H54 (cell line): Measurements from ENCODE around the gene C1orf115.

Source experiments
- DNase-seq: peaks from one replicate; pipeline ENCODE4 v3.0.0; 2011; ENCODE audit warnings: low spot score, mixed read lengths; ENCODE audit not compliant: insufficient read length
- FAIRE-seq: peaks from 3 replicates; lab custom pipeline; 2011; peaks lifted over from hg19 to GRCh38; lab: Jason Lieb, UNC
- POLR2A ChIP-seq: IDR thresholded peaks from 2 replicates; pipeline ENCODE4 v1.6.1; 2011; ENCODE audit warnings: low read depth, mild to moderate bottlenecking, low read length

Gene C1orf115, protein sequence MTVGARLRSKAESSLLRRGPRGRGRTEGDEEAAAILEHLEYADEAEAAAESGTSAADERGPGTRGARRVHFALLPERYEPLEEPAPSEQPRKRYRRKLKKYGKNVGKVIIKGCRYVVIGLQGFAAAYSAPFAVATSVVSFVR

GRCh38 chr1:220690140-220691052, at the start of gene C1orf115:
C1orf115 (plus strand) TSS chr1:220690363; CDS start chr1:220690403, 40 bp downstream.
- TF ChIP-seq POLR2A, result no peak
- no peak for FAIRE-seq
- DNase-seq, result peak; percentile 24

DNA sequence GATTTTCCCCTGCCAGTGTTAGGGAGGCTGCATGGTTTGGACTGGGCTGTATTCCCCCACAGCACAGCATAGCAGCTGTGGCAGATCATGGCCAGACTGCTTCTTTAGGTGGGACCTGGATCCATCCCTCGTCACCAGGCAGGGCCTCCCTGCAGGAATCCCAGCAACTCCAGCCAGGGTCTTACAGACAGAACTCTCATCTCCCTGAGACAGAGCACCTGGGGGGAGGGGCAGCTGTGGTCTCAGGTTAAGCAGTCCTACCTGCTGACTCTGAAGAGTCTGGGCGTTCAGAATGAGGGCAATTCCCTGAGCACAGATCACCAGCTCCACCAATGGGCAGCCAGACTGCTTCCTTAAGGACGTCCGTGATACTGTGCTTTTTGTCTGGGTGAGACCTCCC, 47.9 kb upstream of the C1orf115 start:
- DNase-seq, result no peak
- no peak for TF ChIP-seq POLR2A
- FAIRE-seq, result no peak

DNA sequence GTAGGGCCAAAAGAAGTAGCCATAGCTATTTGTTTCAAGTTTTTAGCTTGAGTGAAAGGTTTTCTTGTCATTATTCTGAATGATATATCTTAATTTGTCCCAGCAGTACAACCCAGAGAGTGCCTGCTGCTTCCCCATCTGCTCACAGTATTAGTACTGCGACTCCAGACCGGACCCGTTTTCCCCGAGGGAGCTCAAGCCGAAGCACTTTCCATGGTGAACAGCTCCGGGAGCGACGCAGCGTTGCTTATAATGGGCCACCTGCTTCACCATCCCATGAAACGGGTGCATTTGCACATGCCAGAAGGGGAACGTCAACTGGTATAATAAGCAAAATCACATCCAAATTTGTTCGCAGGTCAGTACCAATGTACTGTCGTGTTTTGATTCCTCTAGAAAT, 37.2 kb upstream of the C1orf115 start:
- FAIRE-seq, result no peak
- DNase-seq, result no peak
- no peak for TF ChIP-seq POLR2A

GRCh38 chr1:220655509-220655908, 34.7 kb upstream of the C1orf115 start:
- TF ChIP-seq POLR2A, result no peak
- DNase-seq, result no peak
- no peak for FAIRE-seq

DNA sequence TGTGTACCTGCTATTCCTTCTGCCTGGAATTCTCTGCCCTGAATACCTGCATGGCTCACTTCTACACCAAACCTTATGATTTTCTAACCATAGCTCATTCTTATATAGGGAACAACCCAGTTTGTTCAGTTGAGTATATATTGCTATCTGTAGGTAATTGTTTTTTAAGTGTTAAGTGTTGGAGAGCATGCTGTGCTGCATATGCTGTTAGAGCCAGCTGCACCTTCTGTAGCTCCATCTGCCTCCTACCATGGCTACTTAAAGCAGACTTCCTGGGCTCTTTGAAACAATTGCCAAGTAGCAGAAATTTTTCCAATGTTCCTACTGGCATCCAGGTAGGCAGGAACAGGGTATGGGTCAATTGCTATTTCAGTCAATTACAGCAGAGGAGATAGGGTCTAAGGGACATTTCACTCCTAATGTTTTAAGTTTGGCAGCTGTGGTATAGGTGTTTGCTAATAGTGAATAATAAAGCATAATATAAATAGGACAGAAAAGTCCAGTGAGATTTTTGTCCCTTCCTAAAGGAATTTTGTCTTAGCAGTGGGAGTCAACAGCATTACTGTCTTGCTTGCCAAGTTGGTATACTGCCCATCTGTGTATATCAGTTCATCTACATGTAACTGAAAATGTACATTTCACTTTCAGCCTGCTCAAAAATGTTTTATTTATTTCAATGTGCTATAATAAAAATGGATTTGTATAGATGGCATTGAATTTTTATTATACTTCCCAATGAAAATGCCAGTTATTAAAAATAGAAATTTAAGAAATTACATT, 34.0 kb upstream of the C1orf115 start:
- no peak for DNase-seq
- no peak for TF ChIP-seq POLR2A
- FAIRE-seq, result no peak

GRCh38 chr1:220666349-220666748, 23.8 kb upstream of the C1orf115 start:
- FAIRE-seq, result no peak

DNA sequence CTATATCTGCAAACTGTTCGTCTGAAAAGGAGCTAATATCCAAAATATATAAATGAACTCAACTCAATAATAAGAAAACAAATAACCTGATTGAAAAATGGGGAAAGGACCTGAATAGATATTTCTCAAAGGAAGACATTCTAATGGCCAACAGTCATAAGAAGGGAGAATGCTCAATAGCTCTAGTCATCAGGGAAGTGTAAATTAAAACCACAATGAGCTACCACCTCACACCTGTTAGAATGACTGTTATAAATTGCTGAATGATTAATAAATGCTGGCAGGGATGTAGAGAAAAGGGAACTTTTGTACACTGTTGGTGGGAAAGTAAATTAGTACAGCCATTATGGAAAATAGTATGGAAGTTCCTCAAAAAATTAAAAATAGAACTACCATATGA, 21.2 kb upstream of the C1orf115 start:
- no peak for TF ChIP-seq POLR2A
- no peak for DNase-seq
- FAIRE-seq, result no peak

More at GRCh38 chr1:220666349-220666748, 23.8 kb upstream of the C1orf115 start:
- DNase-seq, result no peak
- no peak for TF ChIP-seq POLR2A

DNA sequence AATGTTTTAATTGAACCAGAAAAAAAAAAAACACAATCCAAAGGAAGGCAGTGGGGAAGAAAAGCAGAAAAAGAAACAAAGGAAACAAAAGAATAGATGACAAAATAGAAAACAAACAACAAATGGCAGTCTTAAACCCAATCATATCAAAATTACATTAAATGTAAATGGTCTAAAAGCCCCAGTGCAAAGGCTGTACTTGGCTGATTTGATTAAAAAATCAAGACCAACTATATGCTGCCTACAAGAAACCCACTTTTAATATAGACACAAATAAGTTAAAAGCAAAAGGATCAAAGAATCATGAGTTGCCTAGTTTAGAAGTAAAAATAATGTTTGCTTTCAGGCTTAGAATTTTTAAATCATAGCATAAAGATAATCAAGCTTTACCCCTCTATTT, 19.8 kb upstream of the C1orf115 start:
- no peak for TF ChIP-seq POLR2A
- DNase-seq (no peak), FAIRE-seq (no peak)

- DNase-seq (no peak), FAIRE-seq (no peak)
- TF ChIP-seq POLR2A, result no peak
Measured at GRCh38 chr1:220673921-220674320, 16.2 kb upstream of the C1orf115 start.

DNA sequence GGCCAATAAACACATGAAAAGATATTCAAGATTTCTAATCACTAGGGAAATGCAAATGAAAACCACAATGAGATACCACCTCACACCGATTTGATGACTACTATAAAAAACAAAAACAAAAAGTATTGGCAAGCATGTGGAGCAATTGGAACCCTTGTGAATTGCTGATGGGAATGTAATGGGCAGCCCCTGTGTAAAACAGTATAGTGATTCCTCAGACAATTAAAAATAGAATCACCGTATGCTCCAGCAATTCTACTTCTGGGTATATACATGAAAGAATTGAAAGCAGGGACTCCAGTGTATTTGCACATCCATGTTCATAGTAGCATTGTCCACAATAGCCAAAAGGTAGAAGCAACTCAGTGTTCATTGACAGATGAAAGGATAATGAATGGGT, 12.9 kb upstream of the C1orf115 start:
- FAIRE-seq (no peak), DNase-seq (no peak)
- no peak for TF ChIP-seq POLR2A

DNA sequence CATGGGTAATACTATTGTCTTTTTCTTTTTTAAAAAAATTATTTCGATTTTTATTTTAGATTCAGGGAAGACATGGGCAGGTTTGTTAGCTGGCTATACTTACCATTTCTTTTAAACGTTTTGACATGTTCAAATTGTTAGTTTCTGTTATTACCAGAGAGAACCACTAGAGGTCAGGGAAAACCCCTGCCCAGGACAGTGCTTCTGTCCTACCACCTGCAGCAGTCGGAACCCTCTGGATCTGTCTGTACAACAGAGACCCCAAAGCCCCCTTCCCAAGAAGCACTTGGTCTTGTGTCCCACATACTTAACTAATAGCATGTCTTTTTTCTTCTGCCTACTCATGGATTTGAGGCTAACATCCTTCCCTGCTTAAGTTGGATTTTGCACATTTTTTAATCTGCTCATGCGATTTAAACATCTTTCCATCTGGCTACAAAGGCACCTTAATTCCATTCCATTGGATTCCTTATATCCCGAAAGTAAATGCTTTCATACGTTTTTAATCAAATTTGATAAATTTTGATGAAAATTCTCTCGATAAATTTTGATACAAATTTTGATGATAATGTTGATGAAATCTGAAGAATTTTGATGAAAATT, 10.0 kb upstream of the C1orf115 start:
- peak; percentile 32 for DNase-seq
- TF ChIP-seq POLR2A, result no peak
- no peak for FAIRE-seq

DNA sequence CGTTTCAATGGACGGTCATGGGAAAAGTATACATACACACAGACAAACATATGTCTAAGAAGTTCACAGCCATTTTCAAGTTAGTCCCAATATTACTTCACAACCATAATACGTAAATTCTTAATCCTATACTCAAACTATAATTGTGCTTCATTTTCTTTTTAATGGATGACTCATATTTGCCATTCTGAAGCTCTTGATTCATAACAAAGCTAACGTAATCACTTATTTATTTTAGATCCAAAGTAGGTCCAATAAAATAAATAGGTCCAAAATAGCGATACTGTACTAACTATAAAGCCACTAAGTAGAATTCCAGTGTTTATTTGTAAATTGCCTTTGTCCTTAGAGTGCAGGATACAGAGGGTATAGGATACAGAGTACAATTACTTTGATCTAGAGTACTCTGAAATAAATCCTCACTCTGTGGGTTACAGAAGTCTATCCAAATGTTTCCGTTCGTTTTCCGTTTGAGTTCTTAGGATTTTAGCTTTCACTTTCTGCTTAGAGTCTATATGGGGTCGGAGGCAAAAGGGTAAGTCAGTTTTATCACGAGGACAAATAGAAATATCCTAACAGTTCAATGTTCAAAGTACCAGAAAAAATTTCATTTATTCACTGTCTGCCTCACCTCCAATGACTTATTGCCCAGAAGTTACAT, 8.8 kb upstream of the C1orf115 start:
- FAIRE-seq (no peak), DNase-seq (no peak)
- no peak for TF ChIP-seq POLR2A
